Heart left ventricle (tissue), 13 donors: ENCODE data around the gene KIAA2012.

Experiments used
- CTCF ChIP-seq, 12 donors: fragments of 200-600 bp; sonication (generic) in 4 of 12; IDR thresholded peaks; one replicate each; pipeline versions ENCODE4 v1.5.0 to v1.8.0; 2018 to 2022; ENCODE audit warnings: antibody characterized with exemption in 12 of 12, mild to moderate bottlenecking in 5 of 12
- POLR2A ChIP-seq, 2 donors: fragments of 450-650 bp; IDR thresholded peaks; one replicate each; pipeline ENCODE4 v1.6.1; 2017; ENCODE audit warnings: antibody characterized with exemption in 2 of 2, mild to moderate bottlenecking in 2 of 2, moderate library complexity in 2 of 2
- donor health status: ischemic (EF 13 %, LVEDD 7.1; RV severe dilation, severe dysfunction).
- donor health status: DM: no; HTN: yes; CAD: no.
- donor health status: DM: no; HTN: no; CAD: no.
- donor health status: ischemic (EF 25% LVEDD 6.9; RV normal size, moderate dysfunction).
- donor health status: ischemic (EF 25% LVEDD 5.7; RV mildly dilated, moderate dysfunction).
- donor health status: ischemic (EF 35%, LVEDD 5.7; RV mildly dilated, moderate dysfunction).
- donor health status: nonischemic (EF 11% LVEDD 7.7; RV severe dilation, severe dysfunction).
- donor health status: DM: yes; HTN: yes; CAD: no.
- donor health status: PGD.
- donor health status: ischemic (EF 29% LVEDD 5.4; RV normal size, mild dysfunction).
- donor health status: nonischemic (EF 23%, LVEDD 6.1; RV moderate dilation, normal function).

- TF ChIP-seq CTCF (IDR thresholded peaks at IDR 0.05): no peak
- TF ChIP-seq POLR2A (IDR thresholded peaks at IDR 0.05): no peak
Observed at GRCh38 chr2:202201220-202202160, 128.4 kb downstream of the KIAA2012 start.
